Measurements from ENCODE around the gene PM20D1.
A peak's percentile ranks its signal among the peaks of the same experiment; 100 is the strongest.

The PM20D1 gene

GRCh38 chr1:205822397-205822796 is 27.5 kb downstream of the PM20D1 start:
- DNase-seq (ENCODE audit: insufficient read length, low spot score), result no peak
- FAIRE-seq, result no peak
- TF ChIP-seq, protein P1, sequence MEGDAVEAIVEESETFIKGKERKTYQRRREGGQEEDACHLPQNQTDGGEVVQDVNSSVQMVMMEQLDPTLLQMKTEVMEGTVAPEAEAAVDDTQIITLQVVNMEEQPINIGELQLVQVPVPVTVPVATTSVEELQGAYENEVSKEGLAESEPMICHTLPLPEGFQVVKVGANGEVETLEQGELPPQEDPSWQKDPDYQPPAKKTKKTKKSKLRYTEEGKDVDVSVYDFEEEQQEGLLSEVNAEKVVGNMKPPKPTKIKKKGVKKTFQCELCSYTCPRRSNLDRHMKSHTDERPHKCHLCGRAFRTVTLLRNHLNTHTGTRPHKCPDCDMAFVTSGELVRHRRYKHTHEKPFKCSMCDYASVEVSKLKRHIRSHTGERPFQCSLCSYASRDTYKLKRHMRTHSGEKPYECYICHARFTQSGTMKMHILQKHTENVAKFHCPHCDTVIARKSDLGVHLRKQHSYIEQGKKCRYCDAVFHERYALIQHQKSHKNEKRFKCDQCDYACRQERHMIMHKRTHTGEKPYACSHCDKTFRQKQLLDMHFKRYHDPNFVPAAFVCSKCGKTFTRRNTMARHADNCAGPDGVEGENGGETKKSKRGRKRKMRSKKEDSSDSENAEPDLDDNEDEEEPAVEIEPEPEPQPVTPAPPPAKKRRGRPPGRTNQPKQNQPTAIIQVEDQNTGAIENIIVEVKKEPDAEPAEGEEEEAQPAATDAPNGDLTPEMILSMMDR (IDR thresholded peaks at IDR 0.05; ENCODE audit: insufficient read depth, missing control alignments), result no peak

DNA sequence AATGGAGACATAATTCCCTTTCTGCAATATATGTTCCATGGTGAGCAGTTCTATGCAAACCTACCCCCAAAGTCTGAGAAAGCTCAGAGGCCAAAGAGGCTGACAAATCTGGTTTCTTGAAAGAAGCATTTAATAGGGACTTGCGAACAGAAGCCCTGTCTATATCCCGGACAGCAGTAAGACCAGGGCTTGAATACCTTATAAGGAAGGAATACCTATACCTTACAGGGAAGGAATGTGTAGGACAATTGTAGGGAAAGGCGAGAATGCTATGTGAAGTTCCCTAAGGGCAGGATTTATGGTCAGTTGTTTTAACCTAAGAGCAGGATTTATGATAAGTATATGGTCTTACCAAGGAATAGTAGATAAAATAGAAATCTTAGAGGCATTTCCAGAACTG is 31.9 kb downstream of the PM20D1 start:
- FAIRE-seq, result no peak
- no peak for DNase-seq (ENCODE audit: insufficient read length, low spot score)
- TF ChIP-seq, protein P1 (IDR thresholded peaks at IDR 0.05; ENCODE audit: insufficient read depth, missing control alignments), result no peak

DNA sequence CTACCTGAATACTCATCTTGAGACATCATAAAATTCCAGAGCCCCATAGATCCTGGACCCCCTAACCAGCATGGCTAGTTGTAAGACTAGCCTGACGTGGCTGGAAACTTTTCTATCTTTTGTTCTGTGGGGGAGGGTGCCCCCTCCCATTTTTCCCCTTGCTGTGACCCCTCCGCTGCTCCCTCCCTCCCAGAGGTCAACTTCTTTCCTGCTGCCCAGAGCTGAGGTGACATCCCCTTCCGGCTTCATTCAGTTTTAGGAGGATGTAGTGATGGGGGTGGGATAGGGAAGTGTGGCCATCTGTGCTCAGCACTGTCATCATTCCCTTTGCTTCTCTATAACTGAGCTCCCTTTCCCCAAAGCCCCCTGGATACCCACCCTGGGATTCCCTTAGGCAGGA is 32.6 kb downstream of the PM20D1 start:
- FAIRE-seq (no peak), DNase-seq (ENCODE audit: insufficient read length, low spot score) (no peak)
- TF ChIP-seq, protein P1 (IDR thresholded peaks at IDR 0.05; ENCODE audit: insufficient read depth, missing control alignments), result no peak

DNA sequence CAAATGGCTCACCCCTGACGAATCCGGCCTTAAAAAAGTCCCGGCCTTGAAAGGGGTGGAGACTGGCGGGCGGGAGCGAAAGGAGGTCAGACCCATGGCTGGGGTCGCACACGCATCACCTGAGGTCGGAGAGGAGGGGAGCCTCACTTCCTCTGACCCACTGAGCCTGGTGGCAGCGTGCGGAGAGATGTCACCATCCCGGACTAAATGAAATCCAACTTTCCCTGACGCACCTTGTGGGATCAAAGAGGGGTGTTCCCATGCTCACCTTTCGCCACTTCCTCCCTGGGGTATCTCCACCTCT is 36.2 kb downstream of the PM20D1 start:
- DNase-seq (ENCODE audit: insufficient read length, low spot score), result no peak
- TF ChIP-seq, protein P1 (IDR thresholded peaks at IDR 0.05; ENCODE audit: insufficient read depth, missing control alignments), result no peak
- FAIRE-seq, result no peak

GRCh38 chr1:205812878-205813754 is 36.8 kb downstream of the PM20D1 start, which contains the start of gene SLC41A1:
TSS of gene SLC41A1 (minus strand) at chr1:205813198. CDS start at chr1:205810441, 2,757 bp downstream.
- FAIRE-seq (no peak), DNase-seq (ENCODE audit: insufficient read length, low spot score) (peak; percentile 99)
- TF ChIP-seq, protein P1 (IDR thresholded peaks at IDR 0.05; ENCODE audit: insufficient read depth, missing control alignments), result no peak

DNA sequence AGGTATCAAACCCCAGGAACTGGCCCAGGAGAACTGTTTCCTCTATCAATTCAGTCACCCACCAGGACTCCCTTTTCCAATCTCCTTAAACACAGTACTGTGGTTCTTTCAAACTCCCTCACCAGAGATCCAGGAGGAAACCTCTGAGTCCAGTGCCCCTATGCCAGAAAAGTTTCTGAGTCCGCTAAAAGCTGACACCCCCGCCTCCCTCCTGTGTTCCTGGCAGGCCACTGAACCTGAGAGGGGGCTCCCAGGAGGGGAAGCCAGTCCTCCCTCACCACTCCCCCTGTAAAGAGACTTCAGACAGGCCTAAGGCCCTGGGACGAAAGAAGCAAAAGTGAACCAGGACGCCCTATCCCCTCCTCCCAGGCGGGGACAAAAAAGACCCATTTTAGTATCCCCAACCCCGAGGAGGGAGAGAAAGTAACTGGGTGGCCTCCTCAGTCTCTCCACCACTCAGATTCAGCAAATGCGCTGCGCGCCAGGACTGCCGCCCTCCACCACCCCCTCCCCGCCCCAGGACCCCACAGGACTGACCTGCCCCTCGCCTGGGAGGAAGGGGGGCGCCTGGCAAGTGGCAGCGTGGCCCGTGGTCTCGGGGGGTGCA is 37.6 kb downstream of the PM20D1 start:
- FAIRE-seq (no peak), DNase-seq (ENCODE audit: insufficient read length, low spot score) (no peak)
- TF ChIP-seq, protein P1 (IDR thresholded peaks at IDR 0.05; ENCODE audit: insufficient read depth, missing control alignments), result no peak

GRCh38 chr1:205811660-205812059 is 38.3 kb downstream of the PM20D1 start:
- TF ChIP-seq, protein P1 (IDR thresholded peaks at IDR 0.05; ENCODE audit: insufficient read depth, missing control alignments), result no peak
- DNase-seq (ENCODE audit: insufficient read length, low spot score) (no peak), FAIRE-seq (no peak)

All from D721Med (cell line).